Measurements from ENCODE around the gene TEX261.

- TF ChIP-seq EZH2 (IDR thresholded peaks at IDR 0.05; ENCODE audit: insufficient read depth, low read length) (no peak), CTCF (IDR thresholded peaks at IDR 0.05; ENCODE audit: insufficient read depth, low read depth, low read length) (no peak)
These were observed 12.5 kb upstream of the TEX261 start for GRCh38 chr2:71006955-71007799.
